ENCODE data around the gene ACAA1.
A peak's percentile ranks its signal among the peaks of the same experiment; 100 is the strongest.
"Not testable (repeated sequence)": the region's sequence is repeated elsewhere in the genome, so short reads cannot be mapped to it uniquely, and the experiment has no call there.

ACAA1 gene, protein sequence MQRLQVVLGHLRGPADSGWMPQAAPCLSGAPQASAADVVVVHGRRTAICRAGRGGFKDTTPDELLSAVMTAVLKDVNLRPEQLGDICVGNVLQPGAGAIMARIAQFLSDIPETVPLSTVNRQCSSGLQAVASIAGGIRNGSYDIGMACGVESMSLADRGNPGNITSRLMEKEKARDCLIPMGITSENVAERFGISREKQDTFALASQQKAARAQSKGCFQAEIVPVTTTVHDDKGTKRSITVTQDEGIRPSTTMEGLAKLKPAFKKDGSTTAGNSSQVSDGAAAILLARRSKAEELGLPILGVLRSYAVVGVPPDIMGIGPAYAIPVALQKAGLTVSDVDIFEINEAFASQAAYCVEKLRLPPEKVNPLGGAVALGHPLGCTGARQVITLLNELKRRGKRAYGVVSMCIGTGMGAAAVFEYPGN

DNA sequence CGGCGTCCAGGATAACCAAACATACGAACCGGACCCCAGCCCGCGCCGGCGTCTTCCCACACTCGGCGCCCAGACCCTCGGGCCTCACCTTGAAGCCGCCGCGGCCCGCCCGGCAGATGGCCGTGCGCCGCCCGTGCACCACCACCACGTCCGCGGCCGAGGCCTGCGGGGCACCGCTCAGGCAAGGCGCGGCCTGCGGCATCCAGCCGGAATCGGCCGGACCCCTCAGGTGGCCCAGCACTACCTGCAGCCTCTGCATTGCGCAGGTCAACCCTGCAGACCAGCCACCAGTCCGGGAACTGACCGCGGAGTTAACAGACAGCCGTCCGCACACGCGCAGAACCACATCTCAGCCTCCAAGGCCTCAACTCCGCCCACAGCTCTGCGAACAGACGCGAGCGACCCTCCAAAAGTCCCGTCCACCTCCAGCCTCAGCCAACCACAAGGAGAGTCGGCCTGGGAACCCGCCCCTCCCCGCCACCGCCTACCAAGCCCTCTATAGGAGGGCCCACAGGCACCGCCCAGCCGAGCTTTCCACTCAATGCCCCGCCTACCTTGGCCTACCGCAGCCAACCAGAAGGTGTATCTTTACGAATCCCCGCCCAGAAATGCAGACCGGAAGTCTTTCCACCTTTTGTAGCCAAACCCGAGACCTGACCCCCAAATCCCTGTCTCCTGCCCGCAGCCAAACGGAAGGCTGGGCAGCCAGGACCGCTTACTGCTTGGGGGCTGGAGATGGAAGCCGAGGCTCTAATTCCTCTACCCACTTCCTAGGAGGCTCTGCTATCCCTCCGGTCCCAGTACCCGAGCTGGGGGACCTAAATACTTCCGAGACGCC lies at the start of gene ACAA1:
Gene ACAA1 (minus strand): TSS at position 351 of the 838 bp plus-strand sequence. CDS start 92 bp downstream, at position 259.
- peak; percentile 82 to 100 (median 99) for DNase-seq

DNA sequence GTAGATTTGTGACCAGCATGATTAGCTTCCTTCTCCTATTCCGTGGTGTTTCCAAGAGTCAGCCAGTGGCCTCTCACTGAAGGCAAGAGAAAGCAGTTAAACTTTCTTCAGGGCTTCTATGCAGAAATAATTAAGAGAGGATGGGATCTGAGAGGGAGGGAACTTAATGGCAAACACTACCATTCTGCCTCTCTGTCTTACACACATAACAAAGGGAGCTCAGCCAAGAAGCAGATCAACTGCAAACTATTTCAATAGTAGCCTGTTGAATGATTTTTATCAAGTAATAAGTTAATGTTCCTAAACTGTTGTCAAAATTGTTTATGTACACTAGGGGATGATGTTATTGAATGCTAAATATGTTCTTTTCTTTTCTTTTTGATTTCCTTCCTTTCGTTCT lies 40.3 kb upstream of the ACAA1 start:
- DNase-seq, result no peak

DNA sequence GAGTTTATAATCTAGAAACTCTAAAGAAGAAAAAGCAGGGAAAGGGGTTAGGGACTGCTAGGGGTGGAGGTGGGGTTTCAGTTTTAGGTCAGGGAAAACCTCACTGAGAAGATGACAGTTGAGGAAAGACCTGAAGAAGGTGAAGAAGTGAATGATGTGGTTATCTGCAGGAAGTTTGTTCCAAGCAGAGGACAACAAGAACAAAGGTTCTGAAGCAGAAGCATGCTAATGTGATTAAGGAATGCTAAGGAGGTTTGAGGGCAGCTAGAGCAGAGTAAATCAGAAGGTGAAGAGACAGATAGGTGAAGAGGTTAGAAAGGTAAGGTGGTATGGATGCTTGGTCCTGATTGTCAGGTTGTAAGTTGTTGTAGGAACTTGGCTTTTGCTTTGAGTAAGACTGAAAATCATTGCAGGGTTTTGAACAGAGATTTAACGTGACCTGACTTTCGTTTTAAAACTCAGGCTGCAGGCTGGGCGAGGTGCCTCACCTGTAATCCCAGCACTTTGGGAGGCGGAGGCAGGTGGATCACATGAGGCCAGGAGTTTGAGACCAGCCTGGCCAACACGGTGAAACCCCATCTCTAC lies 37.0 kb upstream of the ACAA1 start:
- DNase-seq, result no peak

DNA sequence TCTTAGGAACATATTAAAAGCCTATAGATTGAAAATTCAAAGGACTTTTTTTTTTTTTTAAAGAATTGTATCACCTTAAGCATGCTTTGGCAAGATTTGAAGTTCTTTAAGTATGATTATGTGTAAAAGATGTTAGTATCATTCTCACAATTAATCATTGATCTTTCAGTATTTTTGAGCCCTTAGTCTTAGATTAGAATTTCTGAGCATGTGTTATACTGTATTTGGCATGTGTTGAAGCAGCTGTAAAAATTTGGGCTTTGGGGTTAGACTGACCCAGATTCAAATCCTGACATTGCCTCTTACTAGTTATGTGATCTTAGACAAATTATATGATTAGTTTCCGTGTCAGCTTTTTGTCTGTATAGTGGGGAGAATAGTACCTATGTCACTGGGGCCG lies 34.7 kb upstream of the ACAA1 start:
- DNase-seq, result no peak

DNA sequence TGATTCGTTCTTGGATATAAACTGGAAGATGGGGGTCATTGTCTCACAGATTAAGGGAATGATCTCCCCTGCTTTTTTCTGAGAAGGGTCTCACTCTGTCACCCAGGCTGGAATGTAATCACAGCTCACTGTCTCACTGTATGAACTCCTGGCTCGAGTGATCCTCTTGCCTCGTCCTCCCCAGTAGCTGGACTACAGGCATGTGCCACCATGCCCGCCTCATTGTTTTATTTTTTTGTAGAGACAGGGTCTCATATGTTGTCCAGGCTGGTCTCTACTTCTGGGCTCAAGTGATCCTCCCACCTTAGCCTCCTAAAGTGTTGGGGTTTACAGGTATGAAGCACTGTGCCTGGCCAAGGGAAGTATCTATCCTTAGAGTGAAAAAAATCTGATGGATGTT lies 33.8 kb upstream of the ACAA1 start:
- DNase-seq, result no peak

DNA sequence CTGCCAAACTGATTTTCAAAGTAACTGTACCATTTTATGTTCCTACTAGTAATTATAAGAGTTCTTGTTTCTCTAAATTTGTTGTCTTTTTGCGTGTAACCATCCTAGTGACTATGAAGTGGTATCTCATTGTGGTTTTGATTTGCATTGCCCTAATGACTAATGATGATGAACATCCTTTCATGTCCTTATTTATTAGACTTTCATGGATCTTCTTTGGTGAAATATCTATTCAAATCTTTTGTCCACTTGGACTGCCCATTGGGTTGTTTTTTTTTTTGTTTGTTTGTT lies 32.0 kb upstream of the ACAA1 start:
- DNase-seq, result no peak

DNA sequence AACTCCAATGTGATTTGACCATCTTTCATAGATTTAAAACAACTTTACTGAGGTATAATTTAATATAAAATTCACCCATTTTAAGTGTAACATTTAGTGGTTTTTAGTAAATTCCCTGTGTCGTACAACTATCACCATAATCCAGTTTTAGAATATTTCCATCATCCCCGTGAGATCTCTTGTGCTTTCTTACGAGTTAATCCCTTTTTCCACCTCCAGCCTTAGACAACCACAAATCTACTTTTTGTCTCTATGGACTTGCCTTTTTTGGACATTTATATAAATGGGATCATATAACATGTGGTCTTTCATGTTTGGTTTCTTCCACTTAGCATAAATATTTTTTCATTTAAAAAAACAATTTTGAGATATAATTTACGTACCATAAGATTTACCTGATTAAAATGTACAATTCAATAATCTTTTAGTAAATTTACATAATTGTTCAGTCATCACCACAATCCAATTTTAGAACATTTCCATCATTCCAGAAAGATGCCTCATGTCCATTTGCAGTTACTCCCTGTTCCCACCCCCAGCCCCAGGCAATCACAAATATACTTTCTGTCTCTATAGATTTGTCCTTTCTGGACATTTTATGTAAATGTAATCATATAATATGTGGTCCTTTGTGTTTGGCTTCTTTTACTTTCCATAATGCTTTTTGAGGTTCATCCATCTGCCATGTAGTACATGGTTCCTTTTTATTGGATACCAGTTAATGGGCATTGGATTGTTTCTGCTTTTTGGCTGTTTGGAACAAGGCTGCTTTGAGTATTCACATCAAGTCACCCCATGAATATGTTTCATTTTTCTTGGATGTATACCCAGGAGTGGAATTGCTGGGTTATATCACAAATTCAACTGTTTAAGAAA lies 31.5 kb upstream of the ACAA1 start:
- DNase-seq, result no peak

DNA sequence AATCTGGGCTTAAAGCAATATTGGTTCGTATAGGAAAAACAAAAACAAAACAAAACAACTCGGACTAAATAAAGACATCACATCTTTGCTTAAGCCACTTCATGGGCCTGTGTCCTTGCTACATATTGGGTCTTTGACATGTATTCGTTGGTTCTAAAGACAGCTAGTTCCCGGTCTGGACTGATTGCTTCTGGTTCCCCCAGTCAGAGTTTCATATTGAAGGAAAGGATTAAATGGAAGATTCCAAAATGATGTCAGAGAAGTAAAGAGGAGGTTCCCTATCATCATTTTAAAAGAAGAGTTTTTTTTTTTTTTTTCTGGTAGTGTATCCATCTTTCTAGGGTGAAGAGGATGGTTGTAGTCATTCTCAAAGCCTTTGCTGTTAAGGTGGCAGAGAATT lies 30.7 kb upstream of the ACAA1 start:
- DNase-seq, result no peak

DNA sequence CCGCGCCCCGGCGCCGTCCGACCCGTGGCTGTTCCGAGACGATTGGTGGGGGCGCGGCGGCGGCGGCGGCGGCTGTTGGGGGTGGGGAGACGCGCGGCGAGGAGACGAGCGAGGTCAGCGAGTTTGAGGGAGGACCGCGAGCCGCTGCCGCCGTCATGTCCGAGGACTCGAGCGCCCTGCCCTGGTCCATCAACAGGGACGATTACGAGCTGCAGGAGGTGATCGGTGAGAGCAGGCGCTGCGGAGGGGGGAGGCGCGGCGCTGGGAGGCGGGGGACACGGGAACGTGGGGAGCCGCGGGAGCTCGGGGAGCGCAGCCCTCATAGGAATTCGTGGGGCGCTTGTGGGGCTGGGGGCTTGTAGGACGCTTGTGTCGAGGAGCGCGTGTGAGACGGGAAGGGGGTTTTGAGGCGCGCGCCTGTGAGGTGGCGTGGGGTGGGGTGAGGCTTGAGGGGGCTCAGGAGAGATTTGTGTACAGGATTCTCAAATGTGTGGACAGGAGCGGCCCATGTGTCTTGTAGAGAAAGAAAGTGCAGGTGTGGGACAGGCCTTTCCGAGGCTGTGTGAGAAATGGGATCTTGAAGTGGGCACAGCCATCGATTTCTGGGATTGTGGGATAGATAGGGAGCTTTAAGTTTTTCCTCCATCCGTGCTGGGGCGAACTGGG lies 28.9 kb upstream of the ACAA1 start:
- peak in 25 of 56 donors; percentile 3 to 87 (median 54) for DNase-seq

DNA sequence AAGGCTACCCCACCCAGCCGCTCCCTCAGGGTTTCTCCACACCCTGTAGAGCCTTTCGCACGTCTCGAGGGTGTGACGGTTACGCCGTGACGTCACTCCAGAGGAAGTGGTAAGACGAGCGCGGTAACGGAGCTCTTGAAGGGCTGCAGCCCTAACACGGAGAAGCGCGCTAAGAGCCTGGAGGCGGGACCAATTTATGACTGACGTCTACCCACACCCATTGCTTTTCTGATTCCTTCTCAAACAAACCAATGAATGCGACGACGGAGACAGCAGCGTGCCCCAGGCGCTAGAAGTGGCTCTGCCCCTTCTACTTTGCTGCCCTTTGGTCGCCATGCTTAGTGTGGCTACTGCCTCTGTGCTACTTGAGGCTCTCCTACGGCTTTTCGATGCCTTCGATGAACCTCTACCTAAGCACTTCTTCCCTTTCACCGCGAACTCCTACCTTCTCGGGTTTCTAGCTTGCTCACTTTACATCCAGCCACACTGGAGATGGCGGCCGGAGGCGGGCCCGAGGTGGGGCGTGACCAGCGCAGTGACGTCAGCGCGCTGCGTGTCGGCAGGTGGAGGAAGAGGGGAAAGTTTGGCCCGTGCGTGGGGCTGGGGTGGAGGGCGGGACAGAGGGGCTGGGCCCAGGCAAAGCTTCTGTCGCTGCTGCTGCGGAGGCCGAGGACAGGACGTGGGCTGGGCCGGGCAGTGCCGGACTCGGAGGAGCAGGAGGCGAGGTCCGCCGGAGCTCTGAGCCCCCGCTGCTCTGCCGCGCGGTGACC lies 28.2 kb upstream of the ACAA1 start, which contains the start of gene OXSR1:
Gene OXSR1 (plus strand): TSS at position 586 of the 770 bp plus-strand sequence. CDS start 340 bp downstream, outside the sequence.
- peak; percentile 90 to 100 (median 98) for DNase-seq

DNA sequence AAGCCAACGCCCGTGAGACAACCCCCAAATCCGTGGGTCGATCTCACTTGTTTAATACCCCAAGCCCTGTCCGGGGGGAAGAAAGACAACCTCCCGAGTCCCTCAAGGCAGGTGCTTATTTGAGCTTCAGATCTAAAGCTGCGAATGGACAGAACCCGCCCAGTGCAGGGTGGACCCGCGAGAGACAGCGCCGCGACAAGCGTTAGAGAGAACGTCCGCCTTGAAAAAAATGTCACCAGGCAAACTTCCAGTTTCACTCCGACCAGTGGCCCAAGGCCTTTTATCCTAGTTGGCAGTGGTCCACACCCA lies 27.7 kb upstream of the ACAA1 start:
- DNase-seq, result no peak

DNA sequence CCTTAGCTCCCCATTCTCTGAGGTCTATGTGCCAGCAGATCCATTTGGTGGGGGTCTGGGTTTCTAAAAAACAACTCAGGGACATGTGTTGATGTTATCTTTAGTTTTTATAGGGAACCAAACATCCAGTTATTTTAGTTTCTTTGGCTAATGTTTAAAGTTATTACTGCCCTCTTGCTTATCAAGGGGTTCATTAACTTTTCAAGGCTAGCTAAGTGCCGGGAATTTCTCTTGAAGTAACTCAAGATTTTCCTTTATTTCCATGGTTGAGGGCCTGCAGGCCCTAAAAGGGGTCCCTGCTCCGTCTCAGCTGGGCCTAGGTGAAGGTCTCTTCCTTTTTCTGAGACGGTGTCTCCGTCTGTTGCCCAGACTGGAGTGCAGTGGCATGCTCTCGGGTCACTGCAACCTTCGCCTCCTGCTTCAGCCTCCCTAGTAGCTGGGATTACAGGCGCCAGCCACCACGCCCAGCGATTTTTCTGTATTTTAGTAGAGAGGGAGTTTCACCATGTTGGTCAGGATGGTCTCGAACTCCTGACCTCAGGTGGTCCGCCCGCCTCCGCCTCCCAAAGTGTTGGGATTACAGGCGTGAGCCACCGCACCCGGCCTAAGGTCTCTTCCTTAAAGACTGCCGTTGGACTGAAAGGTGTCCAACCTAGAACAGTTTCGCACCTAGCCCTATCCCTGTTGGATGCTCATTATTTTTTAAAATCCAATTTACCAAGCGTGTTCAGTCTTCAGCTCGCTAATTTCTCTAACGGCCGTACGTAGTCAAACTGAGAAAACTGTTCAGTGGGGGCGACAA lies 27.1 kb upstream of the ACAA1 start:
- DNase-seq, result no peak

DNA sequence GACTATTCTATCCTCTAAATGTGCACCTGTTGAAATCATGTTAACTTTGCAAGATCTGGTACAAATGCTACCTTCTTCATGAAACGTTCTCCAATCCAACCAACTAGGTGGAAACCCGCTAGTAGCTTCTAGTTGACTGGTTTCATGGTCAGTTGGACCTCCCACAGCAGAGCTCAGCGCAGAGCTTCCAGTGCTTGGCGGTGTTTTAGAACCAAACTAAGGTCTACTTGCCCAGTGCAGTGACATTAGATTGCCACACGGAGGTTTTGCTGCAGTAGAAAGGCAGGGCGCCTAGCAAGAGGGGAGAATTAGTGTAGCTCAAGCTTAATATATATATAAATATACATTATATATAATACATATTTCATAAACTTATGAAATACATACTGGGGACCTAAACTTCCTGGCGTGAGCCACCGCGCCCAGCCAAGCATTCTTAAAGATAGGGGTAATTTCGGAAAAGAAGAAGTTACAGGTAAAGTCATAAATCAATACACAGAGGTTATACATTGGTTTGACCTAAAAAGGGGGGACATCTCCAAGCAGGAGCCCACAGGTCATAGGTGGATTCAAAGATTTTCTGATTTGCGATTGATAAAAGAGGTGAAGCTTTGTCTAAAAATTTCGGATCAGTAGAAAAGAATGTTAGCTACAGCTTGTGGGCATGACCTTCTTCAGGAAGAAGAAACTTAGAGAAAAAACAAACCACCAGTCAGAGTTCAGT lies 26.4 kb upstream of the ACAA1 start:
- no peak for DNase-seq

DNA sequence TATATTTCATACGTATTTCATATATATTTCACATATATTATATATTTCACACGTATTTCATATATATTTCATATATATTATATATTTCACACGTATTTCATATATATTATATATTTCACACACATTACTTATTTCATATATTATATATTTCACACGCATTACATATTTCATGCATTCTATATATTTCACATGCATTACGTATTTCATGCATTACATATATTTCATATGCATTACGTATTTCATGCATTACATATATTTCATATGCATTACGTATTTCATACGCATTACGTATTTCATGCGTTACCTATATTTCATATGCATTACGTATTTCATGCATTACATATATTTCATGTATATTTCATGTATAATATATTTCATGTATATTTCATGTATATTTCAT lies 23.8 kb upstream of the ACAA1 start:
- not testable (repeated sequence) for DNase-seq

DNA sequence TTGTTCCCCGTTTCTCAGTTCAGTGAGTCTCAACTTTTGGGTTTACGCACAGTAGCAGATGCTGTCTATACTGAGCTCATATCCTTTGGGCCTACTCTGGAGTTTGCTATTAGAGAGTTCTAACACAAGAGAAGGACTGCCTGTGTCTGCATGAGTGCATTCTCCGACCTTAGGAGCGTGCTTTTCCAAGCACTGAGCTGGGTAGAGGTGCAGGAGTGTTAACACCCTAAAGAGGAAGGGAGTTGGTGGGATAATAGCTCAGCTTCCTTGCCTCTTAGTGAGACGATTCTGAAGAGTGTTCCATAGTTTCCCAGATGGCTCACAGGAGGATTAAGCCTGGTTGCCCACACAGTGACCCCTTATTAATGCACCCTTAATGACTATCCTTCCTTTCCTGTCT lies 21.5 kb upstream of the ACAA1 start:
- no peak for DNase-seq

DNA sequence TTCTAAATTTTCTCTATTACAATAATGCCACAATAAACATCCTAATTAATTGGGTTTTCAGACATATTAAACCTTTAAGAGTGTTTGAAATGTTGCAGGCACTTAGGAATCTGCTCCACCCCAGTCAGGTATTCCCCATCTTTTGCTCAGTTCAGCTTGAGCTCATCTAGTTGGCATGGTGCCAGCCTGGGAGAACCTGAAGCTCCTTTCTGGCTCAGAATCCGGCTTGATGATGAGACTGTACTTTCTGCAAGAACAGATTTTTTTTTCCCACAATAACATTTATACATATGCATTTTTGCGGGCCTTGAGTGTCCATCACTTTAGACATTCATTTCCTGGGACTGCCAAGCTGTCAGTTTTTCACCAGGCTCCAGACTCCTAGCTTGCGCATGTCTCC lies 20.7 kb upstream of the ACAA1 start:
- no peak for DNase-seq

DNA sequence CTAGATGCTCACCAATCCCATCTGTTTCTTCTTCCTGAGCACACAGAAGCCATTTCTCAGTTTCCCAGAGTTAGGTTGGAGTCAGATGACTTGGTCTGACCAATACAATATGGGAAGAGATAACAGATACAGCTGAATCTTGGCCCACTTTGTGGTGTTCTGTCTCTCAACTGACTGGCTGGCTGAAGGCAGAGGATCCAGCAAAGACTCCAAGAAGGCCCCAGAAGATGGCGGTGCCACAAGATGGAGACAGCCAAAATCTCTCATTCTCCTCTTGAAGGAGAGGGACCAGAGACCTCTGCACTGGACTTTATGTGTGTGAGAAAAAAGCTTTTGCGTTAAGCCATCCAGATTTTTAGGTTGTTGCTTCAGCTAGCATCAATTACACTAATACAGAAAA lies 20.2 kb upstream of the ACAA1 start:
- DNase-seq, result no peak

DNA sequence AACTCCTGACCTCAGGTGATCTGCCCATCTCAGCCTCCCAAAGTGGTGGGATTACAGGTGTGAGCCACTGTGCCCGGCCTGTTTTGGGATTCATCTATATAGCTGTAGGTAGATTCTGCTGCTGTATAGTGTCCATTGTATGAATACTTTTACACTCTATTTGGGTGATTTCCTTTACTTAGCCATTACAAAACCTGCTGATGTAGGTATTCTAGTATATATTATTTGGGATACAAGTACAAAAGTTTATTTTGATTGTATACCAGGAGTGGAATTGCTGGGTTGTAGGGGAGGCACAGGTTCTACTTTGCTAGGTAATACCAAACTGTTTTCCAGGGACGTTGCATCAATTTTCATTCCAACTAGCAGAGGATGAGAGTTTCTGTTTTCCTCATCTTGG lies 18.9 kb upstream of the ACAA1 start:
- no peak for DNase-seq
